22Rv1 (cell line): ENCODE results near the gene CCL4L2.

Source experiments
- ZFX ChIP-seq: fragments of 450-650 bp; IDR thresholded peaks from 2 replicates; pipeline ENCODE4 v1.6.1; 2017; ENCODE audit warnings: antibody characterized with exemption, borderline replicate concordance
- TF ChIP-seq, protein P1 (sequence below): fragments of 450-650 bp; IDR thresholded peaks from 2 replicates; pipeline ENCODE4 v1.5.1; 2017; ENCODE audit warnings: mild to moderate bottlenecking

DNA sequence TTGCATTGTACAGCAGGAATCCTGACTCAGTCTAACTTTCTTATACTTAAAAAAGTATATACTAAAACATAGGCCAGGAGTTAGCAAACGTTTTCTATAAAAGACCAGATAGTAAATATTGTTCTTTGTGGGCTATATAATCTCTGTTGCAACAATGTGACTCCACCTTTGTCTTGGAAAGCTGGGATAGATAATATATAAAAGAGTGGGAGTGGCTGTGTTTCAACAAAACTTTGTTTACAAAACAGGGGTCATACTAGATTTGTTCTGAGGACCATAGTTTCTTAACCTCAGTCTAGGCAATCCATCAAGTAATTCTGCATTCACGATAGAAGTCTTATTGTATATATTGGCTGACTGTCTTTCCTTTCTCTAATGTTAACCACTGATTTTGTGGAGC lies 25.4 kb upstream of the CCL4L2 start:
- TF ChIP-seq, protein P1, sequence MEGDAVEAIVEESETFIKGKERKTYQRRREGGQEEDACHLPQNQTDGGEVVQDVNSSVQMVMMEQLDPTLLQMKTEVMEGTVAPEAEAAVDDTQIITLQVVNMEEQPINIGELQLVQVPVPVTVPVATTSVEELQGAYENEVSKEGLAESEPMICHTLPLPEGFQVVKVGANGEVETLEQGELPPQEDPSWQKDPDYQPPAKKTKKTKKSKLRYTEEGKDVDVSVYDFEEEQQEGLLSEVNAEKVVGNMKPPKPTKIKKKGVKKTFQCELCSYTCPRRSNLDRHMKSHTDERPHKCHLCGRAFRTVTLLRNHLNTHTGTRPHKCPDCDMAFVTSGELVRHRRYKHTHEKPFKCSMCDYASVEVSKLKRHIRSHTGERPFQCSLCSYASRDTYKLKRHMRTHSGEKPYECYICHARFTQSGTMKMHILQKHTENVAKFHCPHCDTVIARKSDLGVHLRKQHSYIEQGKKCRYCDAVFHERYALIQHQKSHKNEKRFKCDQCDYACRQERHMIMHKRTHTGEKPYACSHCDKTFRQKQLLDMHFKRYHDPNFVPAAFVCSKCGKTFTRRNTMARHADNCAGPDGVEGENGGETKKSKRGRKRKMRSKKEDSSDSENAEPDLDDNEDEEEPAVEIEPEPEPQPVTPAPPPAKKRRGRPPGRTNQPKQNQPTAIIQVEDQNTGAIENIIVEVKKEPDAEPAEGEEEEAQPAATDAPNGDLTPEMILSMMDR = no peak
- no peak for TF ChIP-seq ZFX
